Thyroid gland (tissue), 4 donors: Measurements from ENCODE around the gene RRAGC. TPM values are rescaled to one million over a fixed set of nuclear protein-coding genes. Genes with fewer than 3 reads are reported as not detected.

ENCODE experiments used
- DNase-seq, 2 donors: peaks; one replicate each; pipeline ENCODE4 v3.0.0-alpha.2; 2019
- H3K27ac ChIP-seq, 3 donors: fragments of 200-600 bp; sonication (generic); 1 replicate in 2 of 3; 2 replicates in 1 of 3; pipeline ENCODE4 v1.5.1; 2016 to 2019; ENCODE audit warnings: mild to moderate bottlenecking in 1 of 3, moderate library complexity in 1 of 3
- H3K27me3 ChIP-seq: fragments of 200-600 bp; sonication (generic); one replicate; pipeline ENCODE4 v1.5.1; 2019
- H3K36me3 ChIP-seq, 2 donors: fragments of 200-600 bp; sonication (generic); one replicate each; pipeline ENCODE4 v1.5.1; 2016 to 2019
- H3K4me1 ChIP-seq, 2 donors: fragments of 200-600 bp; sonication (generic); one replicate each; pipeline ENCODE4 v1.5.1; 2017 to 2019
- H3K4me3 ChIP-seq, 3 donors: fragments of 200-600 bp; sonication (generic); replicated peaks in 1 of 3; 1 replicate in 2 of 3; 2 replicates in 1 of 3; pipeline ENCODE4 v1.5.1; 2016; ENCODE audit warnings: mild to moderate bottlenecking in 1 of 3
- H3K9me3 ChIP-seq: fragments of 200-600 bp; sonication (generic); one replicate; pipeline ENCODE4 v1.5.1; 2017
- CTCF ChIP-seq, 6 experiments: fragments of 200-600 bp in 3 of 6; fragments of 450-650 bp in 3 of 6; sonication (generic) in 3 of 6; IDR thresholded peaks; one replicate each; pipeline ENCODE4 v1.5.1; 2016 to 2019; ENCODE audit warnings: antibody characterized with exemption in 6 of 6, mild to moderate bottlenecking in 2 of 6, inconsistent platforms in 1 of 6, moderate library complexity in 1 of 6
- POLR2A ChIP-seq, 2 donors: fragments of 450-650 bp; IDR thresholded peaks; one replicate each; pipeline ENCODE4 v1.6.1; 2017; ENCODE audit warnings: antibody characterized with exemption in 2 of 2, mild to moderate bottlenecking in 2 of 2, moderate library complexity in 1 of 2
- WGBS, 2 donors: methylation state at CpG; one replicate each; pipeline ENCODE4 v1.1.5; 2017; 5-methylcytosine and 5-hydroxymethylcytosine counted together
- intact Hi-C: fragments of 100-400 bp; cut with DNase I; formaldehyde crosslinking; loops from one replicate; pipeline ENCODE4 v1.15.1; 2023
- total RNA-seq, 4 donors: library from RNA; depleted of rRNA; stranded (reverse); fragments of >200 nt; gene quantifications; one replicate each; pipeline ENCODE4 v1.2.3, GENCODE V29; 2016

The RRAGC gene
- total RNA-seq, 4 donors from 2014 or later, result 13.2 to 20.3 (median 15.7) TPM

- WGBS, 2 donors, result 72% methylated on average over 9 of the region's 9 CpGs
- no peak for DNase-seq
- Histone ChIP-seq H3K27ac (no peak overlapping the region), H3K4me3 (no peak overlapping the region), H3K27me3 (no peaks in the 10 kb centered on the region), H3K36me3 (no peaks in the 10 kb centered on the region), H3K4me1 (no peaks in the 10 kb centered on the region), H3K9me3 (no peaks in the 10 kb centered on the region)
- intact Hi-C loops, result no loop called here
- TF ChIP-seq CTCF (IDR thresholded peaks at IDR 0.05), result no peak
- no peak for TF ChIP-seq POLR2A (IDR thresholded peaks at IDR 0.05)
These were observed 29.1 kb upstream of the RRAGC start for GRCh38 chr1:38888423-38889333.

- no peaks in the 10 kb centered on the region for H3K36me3 ChIP-seq
- intact Hi-C loops, result no loop called here
These were observed 25.5 kb upstream of the RRAGC start for GRCh38 chr1:38885092-38885491.

GRCh38 chr1:38881487-38881886, 21.9 kb upstream of the RRAGC start, which contains the start of gene GJA9:
TSS of gene GJA9 (minus strand) at chr1:38881587. CDS start at chr1:38876098, 5,489 bp downstream.
- Histone ChIP-seq H3K4me3 (no peak within 1 kb of the TSS), H3K9me3 (no peaks in the 10 kb centered on the region), H3K27ac (no peak within 1 kb of the TSS), H3K4me1 (no peaks in the 10 kb centered on the region), H3K27me3 (no peaks in the 10 kb centered on the region), H3K36me3 (no peaks in the 10 kb centered on the region)
- DNase-seq, result no peak
- intact Hi-C loops, result no loop called here
- no peak for TF ChIP-seq POLR2A (IDR thresholded peaks at IDR 0.05)
- no peak for TF ChIP-seq CTCF (IDR thresholded peaks at IDR 0.05)

More at GRCh38 chr1:38885092-38885491, 25.5 kb upstream of the RRAGC start:
- no peak for DNase-seq
- WGBS, 2 donors, result 78 to 100% methylated on average over 2 of the region's 2 CpGs
- H3K4me3 ChIP-seq, result no peak overlapping the region
- TF ChIP-seq CTCF (IDR thresholded peaks at IDR 0.05) (no peak), POLR2A (IDR thresholded peaks at IDR 0.05) (no peak)
- no peaks in the 10 kb centered on the region for H3K4me1 ChIP-seq
- no peak overlapping the region for H3K27ac ChIP-seq
- H3K9me3 ChIP-seq, result no peaks in the 10 kb centered on the region
- no peaks in the 10 kb centered on the region for H3K27me3 ChIP-seq

GRCh38 chr1:38875811-38876210, 16.2 kb upstream of the RRAGC start:
- 84 to 93% methylated on average over 2 of the region's 2 CpGs for WGBS, 2 donors
- Histone ChIP-seq H3K27me3 (no peaks in the 10 kb centered on the region), H3K4me1 (peaks cover 12 to 18% of the 10 kb centered on the region in 2 donors), H3K9me3 (no peaks in the 10 kb centered on the region), H3K27ac (no peak overlapping the region), H3K4me3 (no peak overlapping the region), H3K36me3 (no peaks in the 10 kb centered on the region)
- no peak for DNase-seq
- intact Hi-C loops, result loop anchor here (5.0 kb wide), 1 partner anchor 116 kb away; the partner anchor contains the start of gene AKIRIN1
- TF ChIP-seq CTCF (IDR thresholded peaks at IDR 0.05), result no peak
- no peak for TF ChIP-seq POLR2A (IDR thresholded peaks at IDR 0.05)
